ENCODE data around the gene CIRBP. TPM values are rescaled to one million over a fixed set of nuclear protein-coding genes. Genes with fewer than 3 reads are reported as not detected.

Gene CIRBP
- total RNA-seq, 2 experiments from 2014 or later, result 278 to 309 TPM

DNA sequence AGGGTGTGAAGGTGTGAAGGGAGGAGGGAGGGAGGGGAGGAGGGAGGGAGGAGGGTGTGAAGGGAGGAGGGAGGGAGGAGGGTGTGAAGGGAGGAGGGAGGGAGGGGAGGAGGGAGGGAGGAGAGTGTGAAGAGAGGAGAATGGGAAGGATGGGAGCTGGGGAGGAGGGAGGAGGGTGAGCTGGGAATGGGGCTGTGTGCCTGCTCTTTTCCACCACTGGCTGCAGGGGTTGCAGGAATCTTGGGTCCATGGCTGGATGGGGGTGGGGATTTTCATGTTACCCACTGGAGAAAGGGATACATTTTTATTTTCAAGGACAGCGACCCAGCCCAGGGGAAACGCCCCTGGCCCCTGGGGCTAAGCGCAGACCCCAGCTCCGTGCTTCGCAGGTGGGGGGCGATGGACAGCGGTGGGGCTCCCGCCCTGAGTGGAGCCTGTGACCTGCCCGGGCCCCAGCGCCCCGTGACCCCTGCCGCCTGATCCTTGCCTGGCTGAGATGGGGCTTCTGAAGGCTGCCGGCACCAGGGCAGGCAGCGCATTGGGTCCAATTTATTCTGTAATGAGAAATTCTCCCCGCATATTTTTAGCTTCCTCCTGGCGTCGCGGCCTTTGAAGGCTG, 13.6 kb downstream of the CIRBP start:
- TF ChIP-seq EZH2phosphoT487 (IDR thresholded peaks at IDR 0.05; ENCODE audit: borderline replicate concordance, low read depth, low read length), result no peak
- TF ChIP-seq, protein P1, sequence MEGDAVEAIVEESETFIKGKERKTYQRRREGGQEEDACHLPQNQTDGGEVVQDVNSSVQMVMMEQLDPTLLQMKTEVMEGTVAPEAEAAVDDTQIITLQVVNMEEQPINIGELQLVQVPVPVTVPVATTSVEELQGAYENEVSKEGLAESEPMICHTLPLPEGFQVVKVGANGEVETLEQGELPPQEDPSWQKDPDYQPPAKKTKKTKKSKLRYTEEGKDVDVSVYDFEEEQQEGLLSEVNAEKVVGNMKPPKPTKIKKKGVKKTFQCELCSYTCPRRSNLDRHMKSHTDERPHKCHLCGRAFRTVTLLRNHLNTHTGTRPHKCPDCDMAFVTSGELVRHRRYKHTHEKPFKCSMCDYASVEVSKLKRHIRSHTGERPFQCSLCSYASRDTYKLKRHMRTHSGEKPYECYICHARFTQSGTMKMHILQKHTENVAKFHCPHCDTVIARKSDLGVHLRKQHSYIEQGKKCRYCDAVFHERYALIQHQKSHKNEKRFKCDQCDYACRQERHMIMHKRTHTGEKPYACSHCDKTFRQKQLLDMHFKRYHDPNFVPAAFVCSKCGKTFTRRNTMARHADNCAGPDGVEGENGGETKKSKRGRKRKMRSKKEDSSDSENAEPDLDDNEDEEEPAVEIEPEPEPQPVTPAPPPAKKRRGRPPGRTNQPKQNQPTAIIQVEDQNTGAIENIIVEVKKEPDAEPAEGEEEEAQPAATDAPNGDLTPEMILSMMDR (conservative IDR thresholded peaks at IDR 0.05; ENCODE audit: low read length), result no peak
- Histone ChIP-seq H3K9me3 (ENCODE audit: low read length) (no peaks in the 10 kb centered on the region), H4K20me1 (ENCODE audit: insufficient read depth, low read length) (no peaks in the 10 kb centered on the region), H3K4me2 (ENCODE audit: low read length) (no peak overlapping the region), H3K9me2 (ENCODE audit: insufficient read depth, low read length) (no peaks in the 10 kb centered on the region), H3K27ac (ENCODE audit: low read depth, low read length, poor library complexity, severe bottlenecking) (no peak overlapping the region), H3K79me2 (ENCODE audit: insufficient read depth, low read depth, low read length) (no peaks in the 10 kb centered on the region), H3K4me1 (ENCODE audit: insufficient read depth, low read length, poor library complexity, severe bottlenecking) (no peaks in the 10 kb centered on the region), H3K36me3 (ENCODE audit: insufficient read depth, low read length) (peaks cover 34% of the 10 kb centered on the region), H2AFZ (ENCODE audit: low read length) (no peak overlapping the region), H3K4me3 (ENCODE audit: low read depth, low read length, poor library complexity, severe bottlenecking) (no peak overlapping the region)
- ChIA-PET POLR2A (no interaction called here), CTCF (ENCODE audit: unreplicated experiment) (no interaction called here)
- intact Hi-C loops (cut with micrococcal nuclease; ENCODE audit: unreplicated experiment), result no loop called here
- no peak for DNase-seq (ENCODE audit: low spot score)
- no TSS peak for BruUV-seq (replicated peaks)

DNA sequence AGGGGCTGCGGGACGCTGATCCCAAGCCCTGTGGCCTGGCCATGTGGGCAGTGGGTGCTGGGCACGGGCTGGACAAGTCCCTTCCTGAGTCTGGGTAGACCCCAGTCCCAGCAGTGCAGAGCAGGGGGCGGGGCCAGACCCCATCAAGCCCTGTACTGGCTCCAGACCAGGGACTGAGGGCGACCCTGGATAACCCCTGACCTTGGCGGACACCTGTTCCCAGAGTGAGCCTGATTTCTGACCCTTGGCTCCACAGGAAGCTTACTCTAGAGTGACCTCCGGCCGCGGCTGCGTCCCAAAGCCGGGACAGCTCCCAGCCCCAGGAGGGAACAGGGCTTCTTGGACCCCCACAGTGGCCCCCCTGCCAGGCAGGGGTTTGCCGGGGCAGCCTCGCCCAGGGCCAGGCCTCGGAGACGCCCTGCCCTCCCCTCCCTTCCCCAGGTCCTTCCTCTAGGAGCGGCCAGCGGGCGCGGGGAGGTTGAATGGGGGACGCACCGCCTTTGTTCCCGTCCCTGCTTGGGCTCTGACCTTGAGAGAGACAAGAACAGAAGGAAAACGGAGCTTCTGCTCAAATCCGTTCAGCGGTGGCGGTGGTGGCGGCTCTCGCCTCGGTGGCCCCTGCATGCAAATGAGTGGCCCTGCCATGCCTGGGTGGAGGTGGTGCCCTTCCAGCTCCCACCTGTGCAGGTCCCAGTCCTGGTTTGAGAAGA, 14.2 kb downstream of the CIRBP start:
- DNase-seq (ENCODE audit: low spot score), result no peak
- Histone ChIP-seq H3K79me2 (ENCODE audit: insufficient read depth, low read depth, low read length) (no peaks in the 10 kb centered on the region), H2AFZ (ENCODE audit: low read length) (no peak overlapping the region), H3K4me3 (ENCODE audit: low read depth, low read length, poor library complexity, severe bottlenecking) (no peak overlapping the region), H3K4me1 (ENCODE audit: insufficient read depth, low read length, poor library complexity, severe bottlenecking) (no peaks in the 10 kb centered on the region), H3K4me2 (ENCODE audit: low read length) (no peak overlapping the region), H3K36me3 (ENCODE audit: insufficient read depth, low read length) (peaks cover 27% of the 10 kb centered on the region), H3K9me3 (ENCODE audit: low read length) (no peaks in the 10 kb centered on the region), H4K20me1 (ENCODE audit: insufficient read depth, low read length) (no peaks in the 10 kb centered on the region), H3K9me2 (ENCODE audit: insufficient read depth, low read length) (no peaks in the 10 kb centered on the region), H3K27ac (ENCODE audit: low read depth, low read length, poor library complexity, severe bottlenecking) (no peak overlapping the region)
- no peak for TF ChIP-seq EZH2phosphoT487 (IDR thresholded peaks at IDR 0.05; ENCODE audit: borderline replicate concordance, low read depth, low read length)
- TF ChIP-seq, protein P1 (conservative IDR thresholded peaks at IDR 0.05; ENCODE audit: low read length), result no peak
- ChIA-PET POLR2A (no interaction called here), CTCF (ENCODE audit: unreplicated experiment) (no interaction called here)
- intact Hi-C loops (cut with micrococcal nuclease; ENCODE audit: unreplicated experiment), result no loop called here
- BruUV-seq (replicated peaks), result no TSS peak

DNA sequence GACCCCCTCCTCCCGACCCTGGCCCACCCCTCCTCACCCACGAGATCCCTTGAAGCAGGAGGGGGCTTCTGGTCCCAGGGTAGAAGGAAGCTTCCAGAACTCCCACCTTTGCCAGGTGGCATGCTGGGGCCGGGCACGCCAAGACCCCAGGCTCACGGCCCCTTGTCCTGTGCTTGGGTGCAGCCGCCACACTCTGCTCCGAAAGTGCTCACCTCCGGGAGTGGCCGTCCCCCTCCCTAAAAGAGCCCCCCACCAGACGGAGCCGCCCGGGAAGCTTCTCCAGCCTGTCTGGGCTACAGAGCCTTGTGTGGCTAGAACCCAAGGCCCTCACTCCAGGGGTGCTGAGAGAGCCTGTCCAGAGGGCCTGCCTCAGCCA, 14.8 kb downstream of the CIRBP start:
- TF ChIP-seq EZH2phosphoT487 (IDR thresholded peaks at IDR 0.05; ENCODE audit: borderline replicate concordance, low read depth, low read length), result no peak
- no peak for DNase-seq (ENCODE audit: low spot score)
- ChIA-PET CTCF (ENCODE audit: unreplicated experiment) (no interaction called here), POLR2A (no interaction called here)
- BruUV-seq (replicated peaks), result no TSS peak
- Histone ChIP-seq H3K36me3 (ENCODE audit: insufficient read depth, low read length) (peaks cover 21% of the 10 kb centered on the region), H3K4me2 (ENCODE audit: low read length) (no peak overlapping the region), H3K4me3 (ENCODE audit: low read depth, low read length, poor library complexity, severe bottlenecking) (no peak overlapping the region), H4K20me1 (ENCODE audit: insufficient read depth, low read length) (no peaks in the 10 kb centered on the region), H2AFZ (ENCODE audit: low read length) (no peak overlapping the region), H3K27ac (ENCODE audit: low read depth, low read length, poor library complexity, severe bottlenecking) (no peak overlapping the region), H3K4me1 (ENCODE audit: insufficient read depth, low read length, poor library complexity, severe bottlenecking) (no peaks in the 10 kb centered on the region), H3K9me3 (ENCODE audit: low read length) (no peaks in the 10 kb centered on the region), H3K79me2 (ENCODE audit: insufficient read depth, low read depth, low read length) (no peaks in the 10 kb centered on the region), H3K9me2 (ENCODE audit: insufficient read depth, low read length) (no peaks in the 10 kb centered on the region)
- intact Hi-C loops (cut with micrococcal nuclease; ENCODE audit: unreplicated experiment), result no loop called here

Measured in OCI-LY7 (cell line).